K562 (cell line): ENCODE measurements around the gene CD4.

Experiments used
- CTCF ChIP-seq, 3 experiments: IDR thresholded peaks in 2 of 3; conservative IDR thresholded peaks in 1 of 3; 2 replicates each; pipeline ENCODE4 v1.5.1; 2011 to 2012; ENCODE audit warnings: low read length in 3 of 3, mild to moderate bottlenecking in 3 of 3, control low read depth in 2 of 3, improper control_type of control experiment in 1 of 3, inconsistent platforms in 1 of 3, low read depth in 1 of 3, mixed read lengths in 1 of 3, moderate library complexity in 1 of 3; ENCODE audit not compliant: insufficient read depth in 2 of 3
- MEF2D ChIP-seq: conservative IDR thresholded peaks from 2 replicates; pipeline ENCODE4 v1.6.1; 2016; ENCODE audit warnings: low read depth, missing genetic modification characterization, missing compliant biosample characterization
- SLC30A9 ChIP-seq: fragments of 250-450 bp; sonication (Bioruptor Pico); IDR thresholded peaks from 2 replicates; pipeline ENCODE4 v1.8.0; 2022; ENCODE audit warnings: mild to moderate bottlenecking, moderate library complexity
- SP1 ChIP-seq: sonication (generic); formaldehyde crosslinking; IDR thresholded peaks from 2 replicates; pipeline ENCODE4 v1.8.1; 2022; ENCODE audit warnings: mild to moderate bottlenecking, missing genetic modification reagents

- TF ChIP-seq SLC30A9 (CRISPR knock-in tag) (no peak), SP1 (CRISPR knock-in tag) (no peak), CTCF (IDR thresholded peaks at IDR 0.05 in 2 of 3, conservative IDR thresholded peaks at IDR 0.05 in 1 of 3; ENCODE audit: insufficient read depth in 2 of 3, low read depth in 1 of 3, low read length in 3 of 3) (no peak), MEF2D (tag) (no peak)
Observed at GRCh38 chr12:6782850-6783566, 6.3 kb upstream of the CD4 start.
